CD4-positive, CD25-positive, alpha-beta regulatory T cell (primary cell): ENCODE results near the gene OFD1. TPM values are rescaled to one million over a fixed set of nuclear protein-coding genes. Genes with fewer than 3 reads are reported as not detected.
"Not testable (repeated sequence)": the region's sequence is repeated elsewhere in the genome, so short reads cannot be mapped to it uniquely, and the experiment has no call there.

ENCODE experiments used
- ATAC-seq, 2 donors: fragments of 150-1000 bp; cut with Tn5 transposase; one replicate each; pipeline ENCODE4 v1.10.0; 2021; ENCODE audit warnings: low read depth in 2 of 2, moderate number of reproducible peaks in 2 of 2, moderate library complexity in 1 of 2
- DNase-seq, 3 donors: peaks; one replicate each; pipeline versions ENCODE4 v3.0.0 to v3.0.0-alpha.2; 2012 to 2022; ENCODE audit warnings: mixed read lengths in 1 of 3
- H3K27ac ChIP-seq: one replicate; pipeline ENCODE4 v1.7.0; 2013; ENCODE audit warnings: mild to moderate bottlenecking, low read length; ENCODE audit not compliant: insufficient read depth, poor library complexity, severe bottlenecking
- H3K27me3 ChIP-seq: one replicate; pipeline ENCODE4 v1.7.0; 2013; ENCODE audit warnings: low read length; ENCODE audit not compliant: control insufficient read depth, insufficient read depth
- H3K36me3 ChIP-seq: one replicate; pipeline ENCODE4 v1.7.0; 2013; ENCODE audit warnings: mild to moderate bottlenecking, low read length, moderate library complexity; ENCODE audit not compliant: control insufficient read depth, insufficient read depth
- H3K4me1 ChIP-seq: 2 replicates; pipeline ENCODE4 v1.7.0; 2013; ENCODE audit warnings: mild to moderate bottlenecking, low read length; ENCODE audit not compliant: insufficient read depth, control insufficient read depth, poor library complexity, severe bottlenecking
- H3K4me3 ChIP-seq: one replicate; pipeline ENCODE4 v1.7.0; 2013; ENCODE audit warnings: low read depth, mild to moderate bottlenecking, low read length, moderate library complexity
- H3K9me3 ChIP-seq, 2 experiments: 1 replicate in 1 of 2; 2 replicates in 1 of 2; pipeline ENCODE4 v1.7.0; 2013; ENCODE audit warnings: low read length in 2 of 2, mild to moderate bottlenecking in 1 of 2, moderate library complexity in 1 of 2; ENCODE audit not compliant: control insufficient read depth in 2 of 2
- H3K27ac Mint-ChIP-seq, 3 donors: one replicate each; pipeline ENCODE4 v1.8.0; 2020 to 2022; ENCODE audit warnings: mild to moderate bottlenecking in 3 of 3, mixed read lengths in 3 of 3, moderate library complexity in 2 of 3
- H3K27me3 Mint-ChIP-seq: one replicate; pipeline ENCODE4 v1.8.0; 2022; ENCODE audit warnings: mild to moderate bottlenecking, mixed read lengths
- H3K36me3 Mint-ChIP-seq: one replicate; pipeline ENCODE4 v1.8.0; 2020; ENCODE audit warnings: mixed read lengths
- H3K4me1 Mint-ChIP-seq, 4 donors: one replicate each; pipeline ENCODE4 v1.8.0; 2020 to 2022; ENCODE audit warnings: mixed read lengths in 4 of 4, mild to moderate bottlenecking in 1 of 4
- H3K4me3 Mint-ChIP-seq, 4 donors: one replicate each; pipeline ENCODE4 v1.8.0; 2020 to 2022; ENCODE audit warnings: mild to moderate bottlenecking in 4 of 4, mixed read lengths in 4 of 4, moderate library complexity in 3 of 4
- H3K9me3 Mint-ChIP-seq, 7 donors: one replicate each; pipeline ENCODE4 v1.8.0; 2020 to 2022; ENCODE audit warnings: mixed read lengths in 7 of 7, mild to moderate bottlenecking in 3 of 7, moderate library complexity in 2 of 7
- polyA plus RNA-seq, 4 donors: library from polyadenylated mRNA; unstranded; fragments of 300-500 nt; fragmentation: Illumina TruSeq; gene quantifications; one replicate each; pipeline ENCODE4 v1.2.3, GENCODE V29; 2021
- total RNA-seq: library from RNA; stranded (reverse); gene quantifications from one replicate; pipeline ENCODE4 v1.2.3, GENCODE V29; 2022

Gene OFD1
- total and polyA plus RNA-seq, 5 donors from 2014 or later: 26.9 to 79.9 (median 34.5) TPM

DNA sequence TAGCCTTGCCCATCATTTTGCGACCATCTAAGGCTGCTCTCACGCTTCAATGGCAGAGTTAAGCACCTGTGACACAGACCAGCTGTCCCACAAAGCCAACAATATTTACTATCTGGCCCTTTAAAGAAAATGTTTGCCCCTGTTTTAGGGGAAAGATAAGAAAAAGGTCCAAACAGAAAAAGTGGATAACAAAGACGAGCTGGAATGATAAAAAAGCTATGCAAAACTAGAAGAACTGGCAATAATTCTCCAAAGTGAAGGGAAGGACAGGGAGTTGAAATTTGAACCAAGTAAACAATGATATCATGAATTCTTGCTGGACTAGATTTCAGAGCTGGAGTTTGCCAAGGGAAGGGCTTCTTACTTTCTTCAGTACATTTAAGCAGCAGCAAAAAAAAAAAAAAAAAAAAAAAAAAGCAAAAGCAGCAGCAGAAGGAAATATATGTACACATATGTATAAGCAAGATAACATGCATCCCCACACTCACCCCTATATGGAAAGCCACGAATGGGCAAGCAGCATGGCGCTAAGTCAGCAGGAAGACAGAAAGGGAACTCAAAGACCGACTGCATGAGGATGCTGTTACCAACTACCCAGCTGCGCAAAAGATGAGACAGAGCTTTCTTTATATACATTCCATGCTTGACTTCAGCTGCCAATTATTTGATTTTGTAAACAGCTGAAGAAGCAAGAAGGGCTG is 12.6 kb upstream of the OFD1 start:
- ATAC-seq (no peak), DNase-seq (no peak)
- Histone ChIP-seq H3K27me3 (no peaks in the 10 kb centered on the region), H3K36me3 (peaks cover 7% of the 10 kb centered on the region), H3K4me3 (no peak overlapping the region), H3K4me1 (peaks cover 18% of the 10 kb centered on the region), H3K27ac (no peak overlapping the region), H3K9me3 (no peaks in the 10 kb centered on the region)
- peak overlapping the region in 1 of 3 donors; percentile 32 for H3K27ac Mint-ChIP-seq
- peak overlapping the region in 1 of 4 donors; percentile 38 for H3K4me3 Mint-ChIP-seq
- no peaks in the 10 kb centered on the region for H3K27me3 Mint-ChIP-seq
- peaks cover 11 to 76% (median 43%) of the 10 kb centered on the region in 4 donors for H3K4me1 Mint-ChIP-seq
- H3K36me3 Mint-ChIP-seq: peaks cover 30% of the 10 kb centered on the region
- H3K9me3 Mint-ChIP-seq: peaks cover 0 to 4% (median 2%) of the 10 kb centered on the region in 7 donors

DNA sequence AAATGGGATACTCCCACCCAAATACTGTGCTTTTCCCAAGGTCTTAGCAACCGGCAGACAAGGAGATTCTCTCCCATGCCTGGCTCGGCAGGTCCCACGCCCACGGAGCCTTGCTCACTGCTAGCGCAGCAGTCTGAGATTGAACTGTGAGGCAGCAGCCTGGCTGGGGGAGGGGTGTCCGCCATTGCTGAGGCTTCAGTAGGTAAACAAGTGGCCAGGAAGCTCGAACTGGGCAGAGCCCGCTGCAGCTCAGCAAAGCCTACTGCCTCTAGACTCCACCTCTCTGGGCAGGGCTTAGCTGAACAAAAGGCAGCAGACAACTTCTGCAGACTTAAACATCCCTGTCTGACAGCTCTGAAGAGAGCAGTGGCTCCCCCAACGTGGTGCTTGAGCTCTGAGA is 9.7 kb upstream of the OFD1 start:
- Mint-ChIP-seq H3K27ac (peak overlapping the region; percentile 47 to 88 (median 55)), H3K36me3 (peaks cover 43% of the 10 kb centered on the region), H3K4me1 (peaks cover 16 to 72% (median 38%) of the 10 kb centered on the region in 4 donors), H3K4me3 (peak overlapping the region; percentile 62 to 88 (median 72))
- not testable (repeated sequence) for H3K9me3 Mint-ChIP-seq, H3K9me3 ChIP-seq, H3K27me3 ChIP-seq, H3K27me3 Mint-ChIP-seq, H3K4me3 ChIP-seq, H3K36me3 ChIP-seq
- DNase-seq (peak; percentile 22 to 81 (median 68)), ATAC-seq (peak in 1 of 2 donors; percentile 37)
- Histone ChIP-seq H3K27ac (peak overlapping the region; percentile 14), H3K4me1 (peaks cover 14% of the 10 kb centered on the region)

GRCh38 chrX:13726583-13726982 is 8.0 kb upstream of the OFD1 start:
- not testable (repeated sequence) for ATAC-seq, H3K4me3 ChIP-seq, H3K9me3 ChIP-seq, H3K27ac ChIP-seq, H3K36me3 ChIP-seq, H3K9me3 Mint-ChIP-seq, H3K27me3 ChIP-seq, DNase-seq, H3K27me3 Mint-ChIP-seq
- H3K4me1 ChIP-seq: peaks cover 14% of the 10 kb centered on the region
- peak overlapping the region in 2 of 4 donors; percentile 38 to 66 for H3K4me3 Mint-ChIP-seq
- peaks cover 56% of the 10 kb centered on the region for H3K36me3 Mint-ChIP-seq
- peaks cover 21 to 82% (median 42%) of the 10 kb centered on the region in 4 donors for H3K4me1 Mint-ChIP-seq
- H3K27ac Mint-ChIP-seq: peak overlapping the region; percentile 47 to 95 (median 84)

DNA sequence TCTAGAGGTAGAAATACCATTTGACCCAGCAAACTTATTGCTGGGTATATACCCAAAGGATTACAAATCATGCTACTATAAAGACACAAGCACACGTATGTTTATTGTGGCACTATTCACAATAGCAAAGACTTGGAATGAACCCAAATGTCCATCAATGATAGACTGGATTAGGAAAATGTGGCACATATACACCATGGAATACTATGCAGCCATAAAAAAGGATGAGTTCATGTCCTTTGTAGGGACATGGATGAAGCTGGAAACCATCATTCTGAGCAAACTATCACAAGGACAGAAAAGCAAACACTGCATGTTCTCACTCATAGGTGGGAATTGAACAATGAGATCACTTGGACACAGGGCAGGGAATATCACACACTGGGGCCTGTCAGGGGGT is 4.0 kb upstream of the OFD1 start:
- ATAC-seq, H3K9me3 Mint-ChIP-seq, H3K9me3 ChIP-seq, H3K36me3 ChIP-seq, H3K27ac Mint-ChIP-seq, DNase-seq, H3K4me3 ChIP-seq, H3K27ac ChIP-seq, H3K27me3 ChIP-seq, H3K27me3 Mint-ChIP-seq: not testable (repeated sequence)
- peaks cover 18% of the 10 kb centered on the region for H3K4me1 ChIP-seq
- H3K4me3 Mint-ChIP-seq: peak overlapping the region in 1 of 4 donors; percentile 91
- peaks cover 52% of the 10 kb centered on the region for H3K36me3 Mint-ChIP-seq
- peaks cover 37 to 85% (median 54%) of the 10 kb centered on the region in 4 donors for H3K4me1 Mint-ChIP-seq

DNA sequence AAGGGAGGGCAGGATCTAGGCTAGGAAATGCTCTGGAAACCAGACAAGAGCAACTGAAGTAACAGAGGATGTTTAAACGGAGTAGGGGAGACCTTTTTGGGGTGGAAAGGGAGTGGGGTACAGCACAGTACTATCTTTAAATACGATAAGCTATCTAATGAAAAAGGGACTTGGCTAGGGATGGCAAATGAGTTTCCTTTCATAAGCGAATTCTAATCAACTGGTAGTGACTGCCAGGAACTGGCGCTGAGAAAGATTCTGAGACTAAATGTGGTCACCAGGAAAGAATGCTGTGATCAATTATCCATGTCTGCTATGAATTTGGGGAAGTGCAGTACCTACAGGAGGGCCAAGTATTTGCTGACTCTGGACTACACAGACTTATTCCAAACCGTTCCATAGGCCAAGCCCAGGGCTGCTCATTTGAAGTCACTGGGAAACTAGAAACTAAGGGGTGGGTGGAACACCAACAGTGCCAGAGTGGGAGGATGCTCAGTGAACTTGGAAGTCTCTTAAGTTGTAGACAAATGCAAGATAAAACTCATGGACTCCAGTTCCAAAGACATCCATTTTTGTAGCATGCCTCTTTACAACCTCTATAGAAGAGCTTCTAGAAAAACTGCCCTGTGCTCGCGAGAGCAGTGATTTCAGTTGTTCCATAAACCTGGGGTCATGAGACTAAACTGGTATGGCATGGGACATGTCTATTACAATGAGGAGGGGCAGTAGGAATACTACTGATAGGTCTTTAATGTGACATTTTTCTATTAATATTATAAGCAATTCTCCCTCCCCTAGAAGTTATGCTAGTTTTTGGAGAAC is 2.1 kb upstream of the OFD1 start:
- peak overlapping the region; percentile 65 to 99 (median 94) for H3K4me3 Mint-ChIP-seq
- H3K4me1 Mint-ChIP-seq: peaks cover 39 to 81% (median 42%) of the 10 kb centered on the region in 4 donors
- H3K4me3 ChIP-seq: peak overlapping the region; percentile 89
- ATAC-seq: no peak
- no peak for DNase-seq
- peaks cover 38% of the 10 kb centered on the region for H3K36me3 Mint-ChIP-seq
- H3K27me3 Mint-ChIP-seq: no peaks in the 10 kb centered on the region
- peak overlapping the region; percentile 98 for H3K27ac ChIP-seq
- peak overlapping the region in 2 of 3 donors; percentile 73 to 88 for H3K27ac Mint-ChIP-seq
- H3K36me3 ChIP-seq: peaks cover 8% of the 10 kb centered on the region
- H3K9me3 Mint-ChIP-seq: peaks cover 0 to 5% (median 0%) of the 10 kb centered on the region in 7 donors
- no peaks in the 10 kb centered on the region for H3K9me3 ChIP-seq
- H3K4me1 ChIP-seq: peaks cover 24% of the 10 kb centered on the region
- H3K27me3 ChIP-seq: no peaks in the 10 kb centered on the region

GRCh38 chrX:13733506-13733905 is 1.0 kb upstream of the OFD1 start:
- Histone ChIP-seq H3K4me3 (peak overlapping the region; percentile 89), H3K9me3 (no peaks in the 10 kb centered on the region), H3K27me3 (no peaks in the 10 kb centered on the region), H3K4me1 (peaks cover 25% of the 10 kb centered on the region), H3K36me3 (peaks cover 8% of the 10 kb centered on the region), H3K27ac (peak overlapping the region; percentile 98)
- Mint-ChIP-seq H3K27ac (peak overlapping the region; percentile 96 to 97 (median 96)), H3K27me3 (no peaks in the 10 kb centered on the region), H3K9me3 (peaks cover 0 to 5% (median 0%) of the 10 kb centered on the region in 7 donors), H3K36me3 (peaks cover 29% of the 10 kb centered on the region), H3K4me1 (peaks cover 35 to 78% (median 38%) of the 10 kb centered on the region in 4 donors), H3K4me3 (peak overlapping the region; percentile 91 to 99 (median 98))
- ATAC-seq (no peak), DNase-seq (no peak)

GRCh38 chrX:13741695-13742094 is 7.1 kb downstream of the OFD1 start:
- H3K27ac ChIP-seq: peak overlapping the region; percentile 86
- H3K36me3 ChIP-seq: peaks cover 26% of the 10 kb centered on the region
- Mint-ChIP-seq H3K4me1 (peaks cover 16 to 42% (median 24%) of the 10 kb centered on the region in 4 donors), H3K27ac (peak overlapping the region; percentile 90 to 95 (median 95)), H3K9me3 (peaks cover 0 to 2% (median 0%) of the 10 kb centered on the region in 7 donors), H3K36me3 (peaks cover 18% of the 10 kb centered on the region), H3K4me3 (peak overlapping the region in 3 of 4 donors; percentile 11 to 79 (median 77)), H3K27me3 (no peaks in the 10 kb centered on the region)
- H3K27me3 ChIP-seq: no peaks in the 10 kb centered on the region
- H3K4me1 ChIP-seq: peaks cover 12% of the 10 kb centered on the region
- H3K9me3 ChIP-seq: no peaks in the 10 kb centered on the region
- peak overlapping the region; percentile 31 for H3K4me3 ChIP-seq
- DNase-seq (no peak), ATAC-seq (no peak)
